C4-2B (cell line): ENCODE results near the gene LSM3.

ENCODE experiments used
- CTCF ChIP-seq: fragments of 450-650 bp; conservative IDR thresholded peaks from 2 replicates; pipeline ENCODE4 v1.5.1; 2017; ENCODE audit warnings: mild to moderate bottlenecking
- ZFX ChIP-seq: fragments of 450-650 bp; IDR thresholded peaks from 2 replicates; pipeline ENCODE4 v1.6.1; 2017

- TF ChIP-seq CTCF (no peak), ZFX (no peak)
Observed at GRCh38 chr3:14200276-14200675, 21.7 kb downstream of the LSM3 start.
